Liver (tissue), 9 donors: ENCODE measurements around the gene FMO4. TPM values are rescaled to one million over a fixed set of nuclear protein-coding genes. Genes with fewer than 3 reads are reported as not detected.

Experiments
- DNase-seq: peaks from one replicate; pipeline ENCODE4 v3.0.0-alpha.2; 2017; ENCODE audit warnings: low spot score
- H3K27ac ChIP-seq, 2 donors: one replicate each; pipeline ENCODE4 v1.7.0; 2013; ENCODE audit warnings: inconsistent platforms in 2 of 2, low read length in 2 of 2, control low read depth in 1 of 2, low read depth in 1 of 2, mild to moderate bottlenecking in 1 of 2
- H3K27me3 ChIP-seq, 4 donors: one replicate each; pipeline versions ENCODE4 v1.6.1 to v1.7.0; 2013; ENCODE audit warnings: low read length in 3 of 4, inconsistent platforms in 1 of 4, mild to moderate bottlenecking in 1 of 4, moderate library complexity in 1 of 4; ENCODE audit not compliant: control insufficient read depth in 4 of 4, insufficient read depth in 4 of 4
- H3K36me3 ChIP-seq, 4 donors: one replicate each; pipeline versions ENCODE4 v1.6.1 to v1.7.0; 2013; ENCODE audit warnings: low read length in 3 of 4, mild to moderate bottlenecking in 3 of 4, low read depth in 1 of 4, moderate library complexity in 1 of 4; ENCODE audit not compliant: control insufficient read depth in 4 of 4, insufficient read depth in 3 of 4
- H3K4me1 ChIP-seq, 4 donors: one replicate each; pipeline versions ENCODE4 v1.6.1 to v1.7.0; 2013; ENCODE audit warnings: low read length in 3 of 4, mild to moderate bottlenecking in 3 of 4, moderate library complexity in 1 of 4; ENCODE audit not compliant: control insufficient read depth in 4 of 4, insufficient read depth in 4 of 4
- H3K4me3 ChIP-seq, 3 donors: one replicate each; pipeline versions ENCODE4 v1.6.1 to v1.7.0; 2013; ENCODE audit warnings: low read length in 3 of 3, control low read depth in 1 of 3, low read depth in 1 of 3, mild to moderate bottlenecking in 1 of 3
- H3K9ac ChIP-seq, 2 donors: one replicate each; pipeline ENCODE4 v1.7.0; 2013; ENCODE audit warnings: low read length in 2 of 2, mild to moderate bottlenecking in 2 of 2, moderate library complexity in 2 of 2, control low read depth in 1 of 2, low read depth in 1 of 2
- H3K9me3 ChIP-seq, 4 donors: one replicate each; pipeline versions ENCODE4 v1.6.1 to v1.7.0; 2013; ENCODE audit warnings: low read length in 3 of 4; ENCODE audit not compliant: control insufficient read depth in 4 of 4
- EGR1 ChIP-seq, 2 donors: IDR thresholded peaks; 2 replicates each; pipeline ENCODE4 v1.6.1; 2016 to 2018; ENCODE audit warnings: antibody characterized with exemption in 2 of 2, low read depth in 2 of 2
- FOXA1 ChIP-seq: IDR thresholded peaks from 2 replicates; pipeline ENCODE4 v1.6.1; 2016; ENCODE audit warnings: antibody characterized with exemption
- FOXA2 ChIP-seq: IDR thresholded peaks from 2 replicates; pipeline ENCODE4 v1.6.1; 2016; ENCODE audit warnings: antibody characterized with exemption
- GABPA ChIP-seq, 2 donors: IDR thresholded peaks in 1 of 2; conservative IDR thresholded peaks in 1 of 2; 2 replicates each; pipeline ENCODE4 v1.6.1; 2016; ENCODE audit warnings: antibody characterized with exemption in 2 of 2, mild to moderate bottlenecking in 1 of 2, moderate library complexity in 1 of 2
- HNF4A ChIP-seq, 2 donors: conservative IDR thresholded peaks; 2 replicates each; pipeline ENCODE4 v1.6.1; 2016; ENCODE audit warnings: antibody characterized with exemption in 2 of 2, mild to moderate bottlenecking in 2 of 2
- HNF4G ChIP-seq: IDR thresholded peaks from 2 replicates; pipeline ENCODE4 v1.6.1; 2016; ENCODE audit warnings: antibody characterized with exemption
- JUND ChIP-seq, 2 donors: IDR thresholded peaks; 2 replicates each; pipeline ENCODE4 v1.6.1; 2016; ENCODE audit warnings: antibody characterized with exemption in 2 of 2
- NR2F2 ChIP-seq: IDR thresholded peaks from 2 replicates; pipeline ENCODE4 v1.6.1; 2016; ENCODE audit warnings: antibody characterized with exemption
- RAD21 ChIP-seq, 2 donors: IDR thresholded peaks; 2 replicates each; pipeline ENCODE4 v1.6.1; 2016; ENCODE audit warnings: antibody characterized with exemption in 2 of 2, mild to moderate bottlenecking in 2 of 2
- RXRA ChIP-seq, 2 donors: IDR thresholded peaks; 2 replicates each; pipeline ENCODE4 v1.6.1; 2017 to 2018; ENCODE audit warnings: antibody characterized with exemption in 2 of 2, mild to moderate bottlenecking in 1 of 2
- SP1 ChIP-seq: IDR thresholded peaks from 2 replicates; pipeline ENCODE4 v1.6.1; 2018; ENCODE audit warnings: antibody characterized with exemption, mild to moderate bottlenecking
- TAF1 ChIP-seq: conservative IDR thresholded peaks from 2 replicates; pipeline ENCODE4 v1.6.1; 2016; ENCODE audit warnings: antibody characterized with exemption, mild to moderate bottlenecking
- YY1 ChIP-seq: IDR thresholded peaks from 2 replicates; pipeline ENCODE4 v1.6.1; 2016; ENCODE audit warnings: antibody characterized with exemption, mild to moderate bottlenecking
- WGBS: extraction: QIAGEN DNeasy Blood & Tissue Kit; methylation state at CpG from one replicate; pipeline ENCODE4 v1.1.7; 2013; 5-methylcytosine and 5-hydroxymethylcytosine counted together
- polyA plus RNA-seq, 2 donors: library from polyadenylated mRNA; stranded (reverse) in 1 of 2; unstranded in 1 of 2; fragments of 200-250 nt in 1 of 2; fragments of >200 nt in 1 of 2; fragmentation: Nextera tagmentation in 1 of 2; extraction: Ambion mirVana in 1 of 2; gene quantifications; one replicate each; pipeline versions ENCODE4 v1.2.1 to v1.2.3, GENCODE V29; 2013 to 2015
- total RNA-seq, 2 donors: library from RNA; depleted of rRNA; stranded (reverse); fragments of >200 nt; gene quantifications; one replicate each; pipeline ENCODE4 v1.2.3, GENCODE V29; 2014
- TF ChIP-seq, protein P1 (sequence below): IDR thresholded peaks from 2 replicates; pipeline ENCODE4 v1.6.1; 2016; ENCODE audit warnings: antibody characterized with exemption
- TF ChIP-seq, protein P2 (sequence below): IDR thresholded peaks from 2 replicates; pipeline ENCODE4 v1.6.1; 2016; ENCODE audit warnings: antibody characterized with exemption
- TF ChIP-seq, protein P3 (sequence below): IDR thresholded peaks from 2 replicates; pipeline ENCODE4 v1.6.1; 2016; ENCODE audit warnings: antibody characterized with exemption
- TF ChIP-seq, protein P4 (sequence below): fragments of 150-350 bp; IDR thresholded peaks from 2 replicates; pipeline ENCODE4 v1.5.1; 2017; ENCODE audit warnings: improper control_type of control experiment, low read depth, low read length; ENCODE audit not compliant: missing input control
- TF ChIP-seq, protein P5 (sequence below): IDR thresholded peaks from 2 replicates; pipeline ENCODE4 v1.6.1; 2016; ENCODE audit warnings: antibody characterized with exemption, mild to moderate bottlenecking
- donor health status: healthy.
- donor health status: healthy.
- donor health status: healthy.
- donor health status: healthy.
- donor health status: healthy.

FMO4 gene
- total and polyA plus RNA-seq, 4 donors, result 7.2 to 26.9 (median 9.3) TPM

DNA sequence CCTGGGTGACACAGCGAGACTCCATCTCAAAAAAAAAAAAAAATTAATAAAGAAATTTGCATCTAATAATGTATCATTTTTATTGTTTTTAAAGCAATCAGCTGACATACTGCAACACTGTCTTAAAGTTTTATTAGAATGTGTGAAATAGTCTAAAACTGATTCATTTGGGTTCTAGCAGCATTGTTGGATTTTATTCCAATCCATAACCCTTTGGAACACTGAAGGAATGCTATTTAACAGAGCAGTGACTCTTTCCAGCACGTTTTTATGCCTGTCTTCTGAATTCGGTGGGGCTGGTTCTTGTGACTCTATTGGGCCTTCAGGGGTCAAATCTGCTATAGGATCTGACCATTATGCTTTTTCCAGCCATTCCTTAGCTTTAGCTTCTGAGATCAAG is 18.2 kb upstream of the FMO4 start:
- Histone ChIP-seq H3K36me3 (no peaks in the 10 kb centered on the region), H3K9ac (no peak overlapping the region), H3K4me3 (no peak overlapping the region), H3K27me3 (no peaks in the 10 kb centered on the region), H3K27ac (no peak overlapping the region), H3K4me1 (no peaks in the 10 kb centered on the region), H3K9me3 (peaks cover 0 to 2% (median 0%) of the 10 kb centered on the region in 4 donors)
- WGBS, result 84% methylated on average over 3 of the region's 3 CpGs
- TF ChIP-seq YY1 (no peak), EGR1 (IDR thresholded peaks at IDR 0.05; ENCODE audit: low read depth in 2 of 2) (no peak), SP1 (no peak), JUND (IDR thresholded peaks at IDR 0.05) (no peak), FOXA1 (no peak), HNF4A (conservative IDR thresholded peaks at IDR 0.05) (no peak), FOXA2 (no peak), RXRA (IDR thresholded peaks at IDR 0.05) (no peak), RAD21 (IDR thresholded peaks at IDR 0.05) (no peak), NR2F2 (no peak), TAF1 (no peak), GABPA (IDR thresholded peaks at IDR 0.05 in 1 of 2, conservative IDR thresholded peaks at IDR 0.05 in 1 of 2) (no peak), HNF4G (no peak)
- TF ChIP-seq, protein P1, sequence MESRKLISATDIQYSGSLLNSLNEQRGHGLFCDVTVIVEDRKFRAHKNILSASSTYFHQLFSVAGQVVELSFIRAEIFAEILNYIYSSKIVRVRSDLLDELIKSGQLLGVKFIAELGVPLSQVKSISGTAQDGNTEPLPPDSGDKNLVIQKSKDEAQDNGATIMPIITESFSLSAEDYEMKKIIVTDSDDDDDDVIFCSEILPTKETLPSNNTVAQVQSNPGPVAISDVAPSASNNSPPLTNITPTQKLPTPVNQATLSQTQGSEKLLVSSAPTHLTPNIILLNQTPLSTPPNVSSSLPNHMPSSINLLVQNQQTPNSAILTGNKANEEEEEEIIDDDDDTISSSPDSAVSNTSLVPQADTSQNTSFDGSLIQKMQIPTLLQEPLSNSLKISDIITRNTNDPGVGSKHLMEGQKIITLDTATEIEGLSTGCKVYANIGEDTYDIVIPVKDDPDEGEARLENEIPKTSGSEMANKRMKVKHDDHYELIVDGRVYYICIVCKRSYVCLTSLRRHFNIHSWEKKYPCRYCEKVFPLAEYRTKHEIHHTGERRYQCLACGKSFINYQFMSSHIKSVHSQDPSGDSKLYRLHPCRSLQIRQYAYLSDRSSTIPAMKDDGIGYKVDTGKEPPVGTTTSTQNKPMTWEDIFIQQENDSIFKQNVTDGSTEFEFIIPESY, result no peak
- TF ChIP-seq, protein P2, sequence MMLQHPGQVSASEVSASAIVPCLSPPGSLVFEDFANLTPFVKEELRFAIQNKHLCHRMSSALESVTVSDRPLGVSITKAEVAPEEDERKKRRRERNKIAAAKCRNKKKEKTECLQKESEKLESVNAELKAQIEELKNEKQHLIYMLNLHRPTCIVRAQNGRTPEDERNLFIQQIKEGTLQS, result no peak
- TF ChIP-seq, protein P3, sequence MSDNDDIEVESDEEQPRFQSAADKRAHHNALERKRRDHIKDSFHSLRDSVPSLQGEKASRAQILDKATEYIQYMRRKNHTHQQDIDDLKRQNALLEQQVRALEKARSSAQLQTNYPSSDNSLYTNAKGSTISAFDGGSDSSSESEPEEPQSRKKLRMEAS, result no peak
- TF ChIP-seq, protein P4, sequence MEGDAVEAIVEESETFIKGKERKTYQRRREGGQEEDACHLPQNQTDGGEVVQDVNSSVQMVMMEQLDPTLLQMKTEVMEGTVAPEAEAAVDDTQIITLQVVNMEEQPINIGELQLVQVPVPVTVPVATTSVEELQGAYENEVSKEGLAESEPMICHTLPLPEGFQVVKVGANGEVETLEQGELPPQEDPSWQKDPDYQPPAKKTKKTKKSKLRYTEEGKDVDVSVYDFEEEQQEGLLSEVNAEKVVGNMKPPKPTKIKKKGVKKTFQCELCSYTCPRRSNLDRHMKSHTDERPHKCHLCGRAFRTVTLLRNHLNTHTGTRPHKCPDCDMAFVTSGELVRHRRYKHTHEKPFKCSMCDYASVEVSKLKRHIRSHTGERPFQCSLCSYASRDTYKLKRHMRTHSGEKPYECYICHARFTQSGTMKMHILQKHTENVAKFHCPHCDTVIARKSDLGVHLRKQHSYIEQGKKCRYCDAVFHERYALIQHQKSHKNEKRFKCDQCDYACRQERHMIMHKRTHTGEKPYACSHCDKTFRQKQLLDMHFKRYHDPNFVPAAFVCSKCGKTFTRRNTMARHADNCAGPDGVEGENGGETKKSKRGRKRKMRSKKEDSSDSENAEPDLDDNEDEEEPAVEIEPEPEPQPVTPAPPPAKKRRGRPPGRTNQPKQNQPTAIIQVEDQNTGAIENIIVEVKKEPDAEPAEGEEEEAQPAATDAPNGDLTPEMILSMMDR, result no peak
- TF ChIP-seq, protein P5, sequence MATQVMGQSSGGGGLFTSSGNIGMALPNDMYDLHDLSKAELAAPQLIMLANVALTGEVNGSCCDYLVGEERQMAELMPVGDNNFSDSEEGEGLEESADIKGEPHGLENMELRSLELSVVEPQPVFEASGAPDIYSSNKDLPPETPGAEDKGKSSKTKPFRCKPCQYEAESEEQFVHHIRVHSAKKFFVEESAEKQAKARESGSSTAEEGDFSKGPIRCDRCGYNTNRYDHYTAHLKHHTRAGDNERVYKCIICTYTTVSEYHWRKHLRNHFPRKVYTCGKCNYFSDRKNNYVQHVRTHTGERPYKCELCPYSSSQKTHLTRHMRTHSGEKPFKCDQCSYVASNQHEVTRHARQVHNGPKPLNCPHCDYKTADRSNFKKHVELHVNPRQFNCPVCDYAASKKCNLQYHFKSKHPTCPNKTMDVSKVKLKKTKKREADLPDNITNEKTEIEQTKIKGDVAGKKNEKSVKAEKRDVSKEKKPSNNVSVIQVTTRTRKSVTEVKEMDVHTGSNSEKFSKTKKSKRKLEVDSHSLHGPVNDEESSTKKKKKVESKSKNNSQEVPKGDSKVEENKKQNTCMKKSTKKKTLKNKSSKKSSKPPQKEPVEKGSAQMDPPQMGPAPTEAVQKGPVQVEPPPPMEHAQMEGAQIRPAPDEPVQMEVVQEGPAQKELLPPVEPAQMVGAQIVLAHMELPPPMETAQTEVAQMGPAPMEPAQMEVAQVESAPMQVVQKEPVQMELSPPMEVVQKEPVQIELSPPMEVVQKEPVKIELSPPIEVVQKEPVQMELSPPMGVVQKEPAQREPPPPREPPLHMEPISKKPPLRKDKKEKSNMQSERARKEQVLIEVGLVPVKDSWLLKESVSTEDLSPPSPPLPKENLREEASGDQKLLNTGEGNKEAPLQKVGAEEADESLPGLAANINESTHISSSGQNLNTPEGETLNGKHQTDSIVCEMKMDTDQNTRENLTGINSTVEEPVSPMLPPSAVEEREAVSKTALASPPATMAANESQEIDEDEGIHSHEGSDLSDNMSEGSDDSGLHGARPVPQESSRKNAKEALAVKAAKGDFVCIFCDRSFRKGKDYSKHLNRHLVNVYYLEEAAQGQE, result no peak
- no peak for DNase-seq
